ENCODE results near the gene HSPG2.

The HSPG2 gene

DNA sequence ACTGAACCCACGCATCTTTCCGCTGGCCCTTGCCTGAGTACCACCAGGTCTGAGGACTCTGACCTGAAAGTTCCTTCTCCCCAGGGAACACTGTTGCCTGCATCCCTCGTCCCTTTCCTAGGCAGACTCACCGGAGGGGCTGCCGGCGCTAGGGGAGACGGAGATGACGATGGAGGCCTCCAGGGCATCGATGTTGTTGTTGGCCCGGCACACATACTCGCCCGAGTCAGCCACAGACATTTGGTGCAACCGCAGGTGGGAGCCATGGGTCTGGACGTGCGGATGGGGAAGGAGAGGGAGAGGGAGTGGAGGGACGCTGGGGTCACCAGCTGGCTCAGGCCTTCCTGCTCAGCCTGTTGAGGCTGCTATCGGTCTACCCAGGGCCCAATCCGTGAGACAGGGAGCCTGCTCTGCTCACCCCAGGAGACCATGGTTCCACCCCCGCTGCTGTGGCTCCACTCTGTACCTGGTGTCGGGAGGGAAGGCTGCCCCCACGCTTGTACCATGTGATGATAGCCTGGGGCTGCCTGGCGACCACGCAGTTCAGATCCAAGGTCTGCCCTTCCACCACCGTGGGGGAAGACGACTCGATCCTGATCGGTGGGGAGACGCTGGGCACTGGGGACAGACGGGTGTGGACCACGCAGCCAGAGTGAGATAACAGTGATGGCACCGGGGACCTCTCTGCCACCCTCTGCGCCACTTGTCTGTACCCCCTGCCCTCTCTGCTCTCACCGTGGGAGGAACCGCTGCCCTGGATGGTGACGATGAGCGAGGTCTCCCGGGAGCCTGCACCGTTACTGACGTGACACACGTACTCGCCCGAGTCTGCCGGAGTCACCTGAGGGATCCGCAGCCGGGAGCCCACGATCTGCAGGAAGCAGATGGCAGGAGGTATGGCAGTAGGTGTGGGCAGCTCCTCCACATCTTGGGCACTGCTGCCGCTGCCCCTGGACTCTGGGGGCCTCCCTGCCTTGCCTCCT lies 89.6 kb downstream of the HSPG2 start:
- Mint-ChIP-seq H3K4me1 (ENCODE audit: low read depth) (peaks cover 2% of the 10 kb centered on the region), H3K36me3 (ENCODE audit: low read depth) (no peaks in the 10 kb centered on the region), H3K27me3 (ENCODE audit: low read depth) (no peaks in the 10 kb centered on the region), H3K4me3 (no peak overlapping the region), H3K27ac (no peak overlapping the region), H3K9me3 (no peaks in the 10 kb centered on the region)
- no peak for DNase-seq (ENCODE audit: low spot score)

DNA sequence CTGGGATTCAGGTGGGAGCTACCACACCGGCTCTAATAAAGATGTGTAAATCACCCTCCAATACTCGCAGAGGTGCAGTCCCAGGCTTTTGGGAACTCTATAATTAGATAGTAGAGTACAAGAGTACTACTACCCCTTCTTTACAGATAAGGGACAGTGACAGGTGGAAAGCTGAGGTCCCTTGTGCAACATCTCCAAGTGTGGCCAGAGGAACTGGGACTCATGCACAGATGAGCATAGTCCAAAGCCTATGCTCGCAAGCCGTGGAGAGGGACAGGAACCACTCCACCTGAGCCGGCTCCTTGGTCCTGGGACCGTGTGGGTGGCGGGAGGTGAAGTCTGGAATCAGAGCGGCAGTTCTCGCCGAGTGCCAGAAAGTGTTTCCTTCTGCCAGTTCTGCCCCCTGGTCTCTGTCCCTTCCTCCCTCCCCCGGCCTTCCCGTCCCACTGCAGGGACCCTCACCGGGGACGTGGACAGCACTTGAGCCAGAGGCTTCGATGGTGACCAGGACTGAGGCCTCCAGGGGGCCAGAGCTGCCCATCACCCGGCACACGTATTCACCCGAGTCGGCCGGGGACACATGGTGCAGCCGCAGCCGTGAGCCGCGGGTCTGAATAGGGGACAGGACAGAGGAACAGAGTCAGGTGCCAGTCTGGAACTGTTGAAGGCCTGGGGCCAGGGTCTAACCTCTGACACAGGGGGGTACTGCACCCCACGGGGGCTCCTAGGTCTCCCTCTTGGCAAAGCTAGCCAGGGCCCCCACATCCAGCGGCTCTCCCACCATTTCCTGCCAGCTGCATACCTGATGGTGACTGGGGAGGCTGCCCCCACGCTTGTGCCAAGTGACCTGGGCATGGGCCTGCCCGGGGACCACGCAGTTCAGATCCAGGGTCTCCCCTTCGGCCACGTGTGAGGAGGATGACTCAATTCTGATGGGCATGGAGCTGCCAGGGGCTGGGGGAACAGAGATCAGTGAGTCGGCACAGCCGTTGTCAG lies 91.2 kb downstream of the HSPG2 start:
- Mint-ChIP-seq H3K27ac (no peak overlapping the region), H3K4me3 (no peak overlapping the region), H3K9me3 (no peaks in the 10 kb centered on the region), H3K27me3 (ENCODE audit: low read depth) (no peaks in the 10 kb centered on the region), H3K4me1 (ENCODE audit: low read depth) (no peaks in the 10 kb centered on the region), H3K36me3 (ENCODE audit: low read depth) (no peaks in the 10 kb centered on the region)
- no peak for DNase-seq (ENCODE audit: low spot score)

- Mint-ChIP-seq H3K4me3 (no peak overlapping the region), H3K27ac (no peak overlapping the region), H3K4me1 (ENCODE audit: low read depth) (no peaks in the 10 kb centered on the region), H3K36me3 (ENCODE audit: low read depth) (no peaks in the 10 kb centered on the region), H3K27me3 (ENCODE audit: low read depth) (no peaks in the 10 kb centered on the region), H3K9me3 (no peaks in the 10 kb centered on the region)
- no peak for DNase-seq (ENCODE audit: low spot score)
These were observed 93.1 kb downstream of the HSPG2 start for GRCh38 chr1:21843996-21844395.

- Mint-ChIP-seq H3K4me1 (ENCODE audit: low read depth) (no peaks in the 10 kb centered on the region), H3K27ac (no peak overlapping the region), H3K9me3 (no peaks in the 10 kb centered on the region), H3K27me3 (ENCODE audit: low read depth) (no peaks in the 10 kb centered on the region), H3K4me3 (no peak overlapping the region), H3K36me3 (ENCODE audit: low read depth) (no peaks in the 10 kb centered on the region)
- no peak for DNase-seq (ENCODE audit: low spot score)
These were observed 93.9 kb downstream of the HSPG2 start for GRCh38 chr1:21843208-21843607.

DNA sequence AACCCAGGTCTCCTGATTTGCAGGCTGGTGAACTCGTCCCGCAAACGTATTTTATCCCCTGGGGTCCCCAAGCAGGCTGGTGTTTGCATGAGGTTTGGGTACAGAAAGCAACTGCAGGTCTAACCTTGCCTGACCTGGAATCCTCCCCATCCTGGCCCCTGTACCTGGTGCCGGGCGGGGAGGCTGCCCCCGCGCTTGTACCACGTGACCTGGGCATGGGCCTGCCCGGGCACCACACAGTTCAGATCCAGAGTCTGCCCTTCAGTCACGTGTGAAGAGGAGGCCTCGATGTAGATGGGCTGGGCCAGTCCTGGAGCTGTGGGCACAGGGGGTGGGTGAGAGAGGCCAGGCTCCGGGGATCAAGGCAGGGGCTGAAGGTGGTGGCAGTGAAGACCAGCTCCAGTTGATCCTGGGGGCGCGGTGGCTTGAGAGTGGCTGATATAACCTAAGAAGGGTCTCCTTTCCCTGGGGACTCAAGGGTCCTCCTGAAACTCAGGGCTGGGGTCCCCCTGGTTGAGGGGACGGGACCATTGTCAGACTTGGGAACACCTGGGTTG lies 94.4 kb downstream of the HSPG2 start:
- no peak overlapping the region for H3K4me3 Mint-ChIP-seq
- H3K4me1 Mint-ChIP-seq (ENCODE audit: low read depth), result no peaks in the 10 kb centered on the region
- no peak overlapping the region for H3K27ac Mint-ChIP-seq
- H3K9me3 Mint-ChIP-seq, result no peaks in the 10 kb centered on the region
- H3K36me3 Mint-ChIP-seq (ENCODE audit: low read depth), result no peaks in the 10 kb centered on the region
- DNase-seq (ENCODE audit: low spot score), result no peak
- H3K27me3 Mint-ChIP-seq (ENCODE audit: low read depth), result no peaks in the 10 kb centered on the region

GRCh38 chr1:21841852-21842466 lies 95.2 kb downstream of the HSPG2 start:
- no peaks in the 10 kb centered on the region for H3K9me3 Mint-ChIP-seq
- H3K27ac Mint-ChIP-seq, result no peak overlapping the region
- no peaks in the 10 kb centered on the region for H3K36me3 Mint-ChIP-seq (ENCODE audit: low read depth)
- no peak for DNase-seq (ENCODE audit: low spot score)
- H3K27me3 Mint-ChIP-seq (ENCODE audit: low read depth), result no peaks in the 10 kb centered on the region
- H3K4me1 Mint-ChIP-seq (ENCODE audit: low read depth), result no peaks in the 10 kb centered on the region
- H3K4me3 Mint-ChIP-seq, result no peak overlapping the region

DNA sequence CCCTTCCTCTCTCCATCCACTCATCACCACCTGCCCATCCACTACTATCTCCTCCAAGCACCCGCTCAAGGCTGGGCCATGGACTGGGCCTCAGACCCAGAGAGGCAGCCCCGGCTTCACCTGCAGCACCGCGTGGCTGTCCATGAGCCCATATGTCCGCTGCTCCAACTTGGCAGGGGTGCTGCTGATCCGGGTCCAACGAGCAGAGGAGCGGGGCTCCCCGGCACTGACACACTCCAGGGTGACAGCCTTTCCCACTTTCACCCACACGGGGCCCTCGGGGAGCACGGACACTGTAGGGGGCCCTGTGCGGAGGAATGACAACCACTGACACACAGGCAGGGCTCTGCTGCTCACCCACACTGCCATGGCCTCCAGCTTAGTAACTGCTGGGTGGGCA lies 96.1 kb downstream of the HSPG2 start:
- no peak overlapping the region for H3K27ac Mint-ChIP-seq
- H3K4me3 Mint-ChIP-seq, result no peak overlapping the region
- H3K27me3 Mint-ChIP-seq (ENCODE audit: low read depth), result no peaks in the 10 kb centered on the region
- no peak for DNase-seq (ENCODE audit: low spot score)
- H3K36me3 Mint-ChIP-seq (ENCODE audit: low read depth), result no peaks in the 10 kb centered on the region
- H3K9me3 Mint-ChIP-seq, result no peaks in the 10 kb centered on the region
- no peaks in the 10 kb centered on the region for H3K4me1 Mint-ChIP-seq (ENCODE audit: low read depth)

GRCh38 chr1:21839337-21840037 lies 97.6 kb downstream of the HSPG2 start:
- DNase-seq (ENCODE audit: low spot score), result no peak
- peaks cover 3% of the 10 kb centered on the region for H3K36me3 Mint-ChIP-seq (ENCODE audit: low read depth)

GRCh38 chr1:21838359-21839157 lies 98.6 kb downstream of the HSPG2 start:
- no peak overlapping the region for H3K4me3 Mint-ChIP-seq
- H3K4me1 Mint-ChIP-seq (ENCODE audit: low read depth), result no peaks in the 10 kb centered on the region
- H3K36me3 Mint-ChIP-seq (ENCODE audit: low read depth), result peaks cover 6% of the 10 kb centered on the region
- no peaks in the 10 kb centered on the region for H3K27me3 Mint-ChIP-seq (ENCODE audit: low read depth)
- DNase-seq (ENCODE audit: low spot score), result no peak
- no peak overlapping the region for H3K27ac Mint-ChIP-seq
- peaks cover 13% of the 10 kb centered on the region for H3K9me3 Mint-ChIP-seq

More at GRCh38 chr1:21839337-21840037, 97.6 kb downstream of the HSPG2 start:
- Mint-ChIP-seq H3K27me3 (ENCODE audit: low read depth) (no peaks in the 10 kb centered on the region), H3K4me3 (no peak overlapping the region), H3K27ac (no peak overlapping the region), H3K9me3 (peaks cover 4% of the 10 kb centered on the region), H3K4me1 (ENCODE audit: low read depth) (no peaks in the 10 kb centered on the region)

DNA sequence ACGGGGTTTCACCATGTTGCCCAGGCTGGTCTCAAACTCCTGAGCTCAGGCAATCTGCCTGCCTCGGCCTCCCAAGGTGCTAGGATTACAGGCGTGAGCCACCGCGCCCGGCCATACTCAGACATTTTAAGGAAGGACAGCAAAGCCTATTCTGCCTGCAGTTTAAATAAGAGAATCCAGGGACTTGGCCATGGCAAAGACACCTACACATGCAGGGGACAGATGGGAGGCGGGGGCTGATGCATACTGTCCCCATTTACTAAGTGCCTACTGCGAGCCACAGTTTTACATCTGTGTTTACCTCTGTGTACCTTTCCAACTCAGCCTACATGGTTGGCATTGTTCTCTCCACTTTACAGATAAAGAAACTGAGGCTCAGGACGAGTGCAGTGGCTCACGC lies 99.6 kb downstream of the HSPG2 start:
- H3K9me3 Mint-ChIP-seq, result peaks cover 13% of the 10 kb centered on the region
- DNase-seq (ENCODE audit: low spot score), result no peak
- no peaks in the 10 kb centered on the region for H3K4me1 Mint-ChIP-seq (ENCODE audit: low read depth)
- H3K4me3 Mint-ChIP-seq, result no peak overlapping the region
- no peaks in the 10 kb centered on the region for H3K27me3 Mint-ChIP-seq (ENCODE audit: low read depth)
- peaks cover 6% of the 10 kb centered on the region for H3K36me3 Mint-ChIP-seq (ENCODE audit: low read depth)
- no peak overlapping the region for H3K27ac Mint-ChIP-seq

- H3K27me3 Mint-ChIP-seq (ENCODE audit: low read depth), result no peaks in the 10 kb centered on the region
- H3K9me3 Mint-ChIP-seq, result peaks cover 13% of the 10 kb centered on the region
- H3K4me3 Mint-ChIP-seq, result no peak overlapping the region
These were observed 100.4 kb downstream of the HSPG2 start for GRCh38 chr1:21836729-21837128.

GRCh38 chr1:21836010-21836409 lies 101.1 kb downstream of the HSPG2 start:
- H3K9me3 Mint-ChIP-seq, result peaks cover 13% of the 10 kb centered on the region
- no peak for DNase-seq (ENCODE audit: low spot score)
- H3K27me3 Mint-ChIP-seq (ENCODE audit: low read depth), result no peaks in the 10 kb centered on the region
- H3K36me3 Mint-ChIP-seq (ENCODE audit: low read depth), result peaks cover 6% of the 10 kb centered on the region
- no peaks in the 10 kb centered on the region for H3K4me1 Mint-ChIP-seq (ENCODE audit: low read depth)
- no peak overlapping the region for H3K27ac Mint-ChIP-seq
- no peak overlapping the region for H3K4me3 Mint-ChIP-seq

More at GRCh38 chr1:21836729-21837128, 100.4 kb downstream of the HSPG2 start:
- no peak for DNase-seq (ENCODE audit: low spot score)
- H3K36me3 Mint-ChIP-seq (ENCODE audit: low read depth), result peaks cover 6% of the 10 kb centered on the region
- H3K27ac Mint-ChIP-seq, result no peak overlapping the region
- H3K4me1 Mint-ChIP-seq (ENCODE audit: low read depth), result no peaks in the 10 kb centered on the region
